Peyer's patch (tissue), 4 donors: Measurements from ENCODE around the gene ARF1.

Experiments
- POLR2A ChIP-seq, 2 donors: fragments of 450-650 bp; IDR thresholded peaks; one replicate each; pipeline ENCODE4 v1.5.1; 2017; ENCODE audit warnings: antibody characterized with exemption in 2 of 2, mild to moderate bottlenecking in 2 of 2, moderate library complexity in 2 of 2
- TF ChIP-seq, protein P1 (sequence below), 6 experiments: fragments of 450-650 bp in 4 of 6; fragments of 200-600 bp in 2 of 6; sonication (generic) in 1 of 6; IDR thresholded peaks; one replicate each; pipeline ENCODE4 v1.5.1; 2017 to 2019; ENCODE audit warnings: antibody characterized with exemption in 6 of 6, mild to moderate bottlenecking in 3 of 6, moderate library complexity in 1 of 6

DNA sequence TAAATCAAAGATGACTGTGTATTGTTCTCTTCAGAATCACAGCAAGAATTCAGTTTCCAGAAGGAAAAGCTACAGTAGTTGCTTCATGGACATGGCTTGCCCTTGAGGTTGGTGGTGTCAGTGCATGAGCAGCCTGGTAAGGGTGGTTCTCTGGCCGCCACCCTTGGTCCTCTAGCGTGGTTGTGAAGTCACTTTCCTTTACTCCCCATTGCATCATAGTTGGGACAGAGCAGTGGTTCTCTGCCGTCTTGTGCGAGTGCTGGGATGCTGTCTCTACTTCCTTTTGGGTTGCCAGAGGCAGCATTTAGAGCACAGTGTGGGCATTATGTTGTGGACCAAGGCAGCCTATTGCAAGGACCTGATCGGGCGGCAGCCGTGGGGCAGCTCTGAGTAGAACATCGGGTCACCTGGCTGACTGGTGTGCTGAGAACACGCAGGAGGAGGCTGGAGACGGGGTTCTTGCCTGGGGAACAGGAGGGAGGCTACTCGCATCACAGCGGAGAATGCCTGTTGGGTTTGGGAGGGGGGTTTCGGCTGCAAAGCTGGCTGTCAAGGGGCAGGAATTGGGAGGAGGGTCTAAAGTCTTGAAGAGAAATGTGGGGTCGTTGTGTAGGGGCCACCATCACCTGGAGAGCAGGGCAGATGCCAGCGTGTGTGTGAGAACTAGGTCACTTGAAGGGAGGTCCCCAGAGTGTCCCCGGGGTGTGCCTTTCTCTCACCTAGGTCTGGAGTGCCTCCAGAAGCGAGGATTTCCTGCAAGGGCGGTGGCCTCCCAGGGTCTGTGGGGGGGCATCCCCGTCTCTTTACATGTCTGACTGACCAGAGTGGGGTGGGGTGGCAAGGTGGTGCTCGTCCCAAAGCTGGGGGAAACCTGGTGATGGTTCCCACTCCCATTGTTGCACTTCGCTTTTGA lies 6.3 kb downstream of the ARF1 start:
- TF ChIP-seq, protein P1, sequence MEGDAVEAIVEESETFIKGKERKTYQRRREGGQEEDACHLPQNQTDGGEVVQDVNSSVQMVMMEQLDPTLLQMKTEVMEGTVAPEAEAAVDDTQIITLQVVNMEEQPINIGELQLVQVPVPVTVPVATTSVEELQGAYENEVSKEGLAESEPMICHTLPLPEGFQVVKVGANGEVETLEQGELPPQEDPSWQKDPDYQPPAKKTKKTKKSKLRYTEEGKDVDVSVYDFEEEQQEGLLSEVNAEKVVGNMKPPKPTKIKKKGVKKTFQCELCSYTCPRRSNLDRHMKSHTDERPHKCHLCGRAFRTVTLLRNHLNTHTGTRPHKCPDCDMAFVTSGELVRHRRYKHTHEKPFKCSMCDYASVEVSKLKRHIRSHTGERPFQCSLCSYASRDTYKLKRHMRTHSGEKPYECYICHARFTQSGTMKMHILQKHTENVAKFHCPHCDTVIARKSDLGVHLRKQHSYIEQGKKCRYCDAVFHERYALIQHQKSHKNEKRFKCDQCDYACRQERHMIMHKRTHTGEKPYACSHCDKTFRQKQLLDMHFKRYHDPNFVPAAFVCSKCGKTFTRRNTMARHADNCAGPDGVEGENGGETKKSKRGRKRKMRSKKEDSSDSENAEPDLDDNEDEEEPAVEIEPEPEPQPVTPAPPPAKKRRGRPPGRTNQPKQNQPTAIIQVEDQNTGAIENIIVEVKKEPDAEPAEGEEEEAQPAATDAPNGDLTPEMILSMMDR (IDR thresholded peaks at IDR 0.05) = no peak
- TF ChIP-seq POLR2A (IDR thresholded peaks at IDR 0.05) = no peak
